ENCODE measurements around the gene ARHGEF17.

GRCh38 chr11:73387594-73388264 is 79.7 kb downstream of the ARHGEF17 start:
- TF ChIP-seq ZBTB11 (tag by site-specific recombination; conservative IDR thresholded peaks at IDR 0.05; ENCODE audit: low read depth) (no peak), CTCF (tag by site-specific recombination; IDR thresholded peaks at IDR 0.05) (no peak), ZNF549 (tag by site-specific recombination; IDR thresholded peaks at IDR 0.05) (no peak), ZNF433 (tag by site-specific recombination; IDR thresholded peaks at IDR 0.05; ENCODE audit: low read depth) (no peak), ZBTB7A (tag by site-specific recombination; IDR thresholded peaks at IDR 0.05; ENCODE audit: low read depth) (no peak), ZNF140 (tag by site-specific recombination; IDR thresholded peaks at IDR 0.05) (no peak), ZNF132 (tag by site-specific recombination; IDR thresholded peaks at IDR 0.05; ENCODE audit: borderline replicate concordance) (no peak), ZNF747 (tag by site-specific recombination; IDR thresholded peaks at IDR 0.05) (no peak), ZNF266 (tag by site-specific recombination; IDR thresholded peaks at IDR 0.05; ENCODE audit: low read depth) (no peak), BCL11B (tag by site-specific recombination; IDR thresholded peaks at IDR 0.05; ENCODE audit: low read depth) (no peak), INSM2 (tag by site-specific recombination; IDR thresholded peaks at IDR 0.05) (no peak)
